DMS53 treated with DMSO at 0.1 percent for 48 hours (cell line): ENCODE data around the gene SCARF2.
"Not testable (repeated sequence)": the region's sequence is repeated elsewhere in the genome, so short reads cannot be mapped to it uniquely, and the experiment has no call there.

Source experiments
- DNase-seq: peaks from one replicate; lab custom pipeline; 2025; ENCODE audit not compliant: unreplicated experiment; lab: John Stamatoyannopoulos, UW

SCARF2 gene

GRCh38 chr22:20463324-20464095, 25.9 kb upstream of the SCARF2 start:
- no peak for DNase-seq

- no peak for DNase-seq
Observed at GRCh38 chr22:20459862-20460261, 22.2 kb upstream of the SCARF2 start.

- DNase-seq: no peak
Observed at GRCh38 chr22:20459152-20459542, 21.5 kb upstream of the SCARF2 start.

- no peak for DNase-seq
Observed at GRCh38 chr22:20458530-20459151, 21.0 kb upstream of the SCARF2 start.

GRCh38 chr22:20457506-20458240, 20.0 kb upstream of the SCARF2 start:
- no peak for DNase-seq

GRCh38 chr22:20456722-20457076, 19.1 kb upstream of the SCARF2 start:
- no peak for DNase-seq

- peak; percentile 6 for DNase-seq
Observed at GRCh38 chr22:20456064-20456721, 18.6 kb upstream of the SCARF2 start.

- DNase-seq: no peak
Observed at GRCh38 chr22:20455709-20456063, 18.1 kb upstream of the SCARF2 start.

GRCh38 chr22:20453222-20453621, 15.6 kb upstream of the SCARF2 start:
- no peak for DNase-seq

GRCh38 chr22:20451920-20452319, 14.3 kb upstream of the SCARF2 start:
- no peak for DNase-seq

GRCh38 chr22:20451129-20451778, 13.6 kb upstream of the SCARF2 start:
- not testable (repeated sequence) for DNase-seq

GRCh38 chr22:20450551-20450906, 12.9 kb upstream of the SCARF2 start:
- no peak for DNase-seq

GRCh38 chr22:20449819-20450550, 12.4 kb upstream of the SCARF2 start:
- no peak for DNase-seq

- no peak for DNase-seq
Observed at GRCh38 chr22:20448630-20449029, 11.0 kb upstream of the SCARF2 start.

- DNase-seq: no peak
Observed at GRCh38 chr22:20446383-20446970, 8.9 kb upstream of the SCARF2 start.

GRCh38 chr22:20444325-20444724, 6.7 kb upstream of the SCARF2 start:
- DNase-seq: no peak

GRCh38 chr22:20442485-20443284, 5.1 kb upstream of the SCARF2 start:
- no peak for DNase-seq

- DNase-seq: no peak
Observed at GRCh38 chr22:20441631-20442484, 4.2 kb upstream of the SCARF2 start.
